Measurements from ENCODE around the gene RAB35. TPM values are rescaled to one million over a fixed set of nuclear protein-coding genes. Genes with fewer than 3 reads are reported as not detected.

Gene RAB35
- total RNA-seq, 4 donors from 2014 or later = 12.3 to 30.7 (median 16.9) TPM

DNA sequence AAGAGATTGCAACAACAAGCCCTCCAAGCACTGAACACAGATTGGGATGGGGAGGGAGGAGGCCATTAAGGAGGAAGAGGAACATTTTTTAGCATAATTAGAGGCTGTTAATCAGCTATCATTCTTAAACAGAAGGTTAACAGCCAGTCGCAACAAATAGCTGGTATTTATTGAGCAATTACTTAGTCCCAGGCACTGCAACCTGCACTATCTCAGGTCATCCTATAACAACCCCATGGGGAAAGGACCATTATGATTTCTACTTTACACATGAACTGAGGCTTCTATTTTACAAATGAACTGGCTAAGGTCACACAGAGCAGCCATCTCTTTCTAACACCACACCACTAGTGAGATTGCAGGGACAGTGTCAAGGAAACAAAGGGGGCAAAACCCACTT lies 10.4 kb downstream of the RAB35 start:
- TF ChIP-seq, protein P1, sequence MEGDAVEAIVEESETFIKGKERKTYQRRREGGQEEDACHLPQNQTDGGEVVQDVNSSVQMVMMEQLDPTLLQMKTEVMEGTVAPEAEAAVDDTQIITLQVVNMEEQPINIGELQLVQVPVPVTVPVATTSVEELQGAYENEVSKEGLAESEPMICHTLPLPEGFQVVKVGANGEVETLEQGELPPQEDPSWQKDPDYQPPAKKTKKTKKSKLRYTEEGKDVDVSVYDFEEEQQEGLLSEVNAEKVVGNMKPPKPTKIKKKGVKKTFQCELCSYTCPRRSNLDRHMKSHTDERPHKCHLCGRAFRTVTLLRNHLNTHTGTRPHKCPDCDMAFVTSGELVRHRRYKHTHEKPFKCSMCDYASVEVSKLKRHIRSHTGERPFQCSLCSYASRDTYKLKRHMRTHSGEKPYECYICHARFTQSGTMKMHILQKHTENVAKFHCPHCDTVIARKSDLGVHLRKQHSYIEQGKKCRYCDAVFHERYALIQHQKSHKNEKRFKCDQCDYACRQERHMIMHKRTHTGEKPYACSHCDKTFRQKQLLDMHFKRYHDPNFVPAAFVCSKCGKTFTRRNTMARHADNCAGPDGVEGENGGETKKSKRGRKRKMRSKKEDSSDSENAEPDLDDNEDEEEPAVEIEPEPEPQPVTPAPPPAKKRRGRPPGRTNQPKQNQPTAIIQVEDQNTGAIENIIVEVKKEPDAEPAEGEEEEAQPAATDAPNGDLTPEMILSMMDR (IDR thresholded peaks at IDR 0.05 in 4 of 5, conservative IDR thresholded peaks at IDR 0.05 in 1 of 5) = no peak
- TF ChIP-seq POLR2A (IDR thresholded peaks at IDR 0.05) = no peak
- no peaks in the 10 kb centered on the region for H3K27me3 ChIP-seq
- no peak overlapping the region for H3K27ac ChIP-seq
- no peak for ATAC-seq
- intact Hi-C loops (cut with DNase I; ENCODE audit: low total_unique reads) (no loop called here), in situ Hi-C loops (cut with MboI; ENCODE audit: low sequenced_read_pairs in 4 of 4) (no loop called here)
- no peaks in the 10 kb centered on the region for H3K9me3 ChIP-seq
- peaks cover 0 to 28% of the 10 kb centered on the region in 2 donors for H3K36me3 ChIP-seq
- DNase-seq = no peak
- no peak overlapping the region for H3K4me3 ChIP-seq
- peaks cover 23 to 31% of the 10 kb centered on the region in 2 donors for H3K4me1 ChIP-seq

DNA sequence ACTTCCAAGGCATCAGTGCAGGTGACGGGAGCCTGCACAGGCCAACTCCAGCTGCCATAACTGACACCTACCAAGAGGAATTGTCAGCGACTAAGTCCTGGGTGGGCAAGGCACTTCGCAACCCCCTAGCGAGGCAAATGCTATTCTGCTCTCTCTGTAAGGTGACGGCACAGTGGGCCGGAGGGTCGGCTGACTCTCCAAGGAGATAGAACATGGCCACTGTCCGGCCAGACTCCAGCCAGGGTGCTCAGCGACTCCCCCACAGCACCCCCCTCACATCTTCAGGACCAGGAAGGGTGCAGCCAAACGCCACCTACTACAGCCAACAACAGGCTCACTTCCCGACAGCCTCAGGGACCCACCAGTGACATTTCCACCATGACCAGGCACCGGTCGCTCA lies 13.2 kb downstream of the RAB35 start:
- DNase-seq (no peak), ATAC-seq (no peak)
- Histone ChIP-seq H3K36me3 (peaks cover 0 to 33% of the 10 kb centered on the region in 2 donors), H3K27ac (no peak overlapping the region), H3K4me1 (peaks cover 23 to 28% of the 10 kb centered on the region in 2 donors), H3K9me3 (no peaks in the 10 kb centered on the region), H3K4me3 (no peak overlapping the region), H3K27me3 (no peaks in the 10 kb centered on the region)
- in situ Hi-C loops (cut with MboI; ENCODE audit: low sequenced_read_pairs in 4 of 4) = no loop called here
- intact Hi-C loops (cut with DNase I; ENCODE audit: low total_unique reads) = no loop called here
- TF ChIP-seq POLR2A (IDR thresholded peaks at IDR 0.05) = no peak
- TF ChIP-seq, protein P1 (IDR thresholded peaks at IDR 0.05 in 4 of 5, conservative IDR thresholded peaks at IDR 0.05 in 1 of 5) = no peak

DNA sequence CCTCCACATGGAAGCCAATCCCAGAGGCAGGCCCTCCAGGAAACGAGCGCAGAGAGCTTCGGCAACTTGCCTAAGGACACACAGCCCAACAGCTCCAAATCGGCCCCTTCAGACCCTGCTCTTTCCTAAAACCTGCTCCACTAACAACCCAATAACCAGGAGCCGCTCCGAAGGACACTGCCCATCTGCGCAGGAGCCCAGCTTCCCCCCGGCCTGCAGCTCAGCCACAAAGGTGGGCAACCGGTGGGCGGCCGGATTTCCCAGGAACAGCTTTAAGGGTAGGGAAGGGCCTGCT lies 13.6 kb downstream of the RAB35 start:
- no peak for DNase-seq
- no peak overlapping the region for H3K27ac ChIP-seq
- peaks cover 0 to 37% of the 10 kb centered on the region in 2 donors for H3K36me3 ChIP-seq
- TF ChIP-seq, protein P1 (IDR thresholded peaks at IDR 0.05 in 4 of 5, conservative IDR thresholded peaks at IDR 0.05 in 1 of 5) = no peak
- no peaks in the 10 kb centered on the region for H3K9me3 ChIP-seq
- in situ Hi-C loops (cut with MboI; ENCODE audit: low sequenced_read_pairs in 4 of 4) = no loop called here
- H3K27me3 ChIP-seq = no peaks in the 10 kb centered on the region
- intact Hi-C loops (cut with DNase I; ENCODE audit: low total_unique reads) = no loop called here
- ATAC-seq = no peak
- H3K4me3 ChIP-seq = no peak overlapping the region
- peaks cover 22 to 28% of the 10 kb centered on the region in 2 donors for H3K4me1 ChIP-seq

DNA sequence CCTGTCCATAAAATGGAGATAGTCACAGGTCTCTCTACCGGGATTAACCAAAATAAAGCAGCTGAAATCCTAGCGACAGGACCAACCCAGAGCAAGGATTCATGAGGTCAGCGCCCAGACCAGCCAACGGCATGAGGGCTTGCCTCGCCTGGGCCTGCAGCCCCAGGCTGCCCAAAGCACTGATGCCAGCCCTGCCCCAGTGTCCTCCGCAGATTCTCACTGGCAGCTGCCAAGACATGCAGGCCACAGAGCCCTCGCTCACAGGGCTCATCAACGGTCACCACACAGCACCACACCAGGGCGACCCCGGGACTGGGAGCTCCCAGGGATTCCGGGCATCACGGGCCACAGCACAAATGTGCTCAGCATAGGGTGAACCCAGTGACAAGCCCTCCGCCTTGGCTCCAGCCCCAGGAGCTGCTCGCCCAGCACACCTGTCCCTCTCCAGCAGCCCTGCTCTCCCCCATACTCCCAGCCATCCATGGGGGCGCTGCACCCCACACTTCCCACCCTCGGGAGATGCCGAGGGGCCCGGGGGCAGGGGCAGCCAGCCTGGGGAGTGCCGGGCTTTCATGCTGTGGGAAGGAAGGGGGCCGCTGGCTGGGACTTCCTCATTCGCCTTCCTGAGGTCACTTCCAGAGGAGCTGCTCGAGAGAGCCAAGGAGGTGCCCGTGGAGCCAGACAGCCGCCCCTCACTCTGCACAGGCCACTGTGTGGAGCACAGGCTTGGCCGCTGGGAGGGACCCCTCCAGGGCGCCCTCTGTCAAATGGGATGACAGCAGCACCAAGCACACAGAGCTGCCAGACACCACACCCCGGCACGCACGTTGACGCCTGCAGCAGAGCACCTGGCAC lies 14.1 kb downstream of the RAB35 start:
- no peak for TF ChIP-seq POLR2A (IDR thresholded peaks at IDR 0.05)
- TF ChIP-seq, protein P1 (IDR thresholded peaks at IDR 0.05 in 4 of 5, conservative IDR thresholded peaks at IDR 0.05 in 1 of 5) = no peak
- Histone ChIP-seq H3K36me3 (peaks cover 0 to 42% of the 10 kb centered on the region in 2 donors), H3K9me3 (no peaks in the 10 kb centered on the region), H3K4me3 (no peak overlapping the region), H3K27me3 (no peaks in the 10 kb centered on the region), H3K27ac (peak overlapping the region in 2 of 4 donors; percentile 83 to 88), H3K4me1 (peaks cover 22 to 28% of the 10 kb centered on the region in 2 donors)
- ATAC-seq (no peak), DNase-seq (no peak)
- intact Hi-C loops (cut with DNase I; ENCODE audit: low total_unique reads) (no loop called here), in situ Hi-C loops (cut with MboI; ENCODE audit: low sequenced_read_pairs in 4 of 4) (no loop called here)

Data from gastrocnemius medialis (tissue), 4 donors.